Natural killer cell (primary cell): ENCODE data around the gene OR11L1. TPM values are rescaled to one million over a fixed set of nuclear protein-coding genes. Genes with fewer than 3 reads are reported as not detected.

Source experiments
- ATAC-seq, 3 donors: fragments of 150-1000 bp in 2 of 3; fragments of 200-7000 bp in 1 of 3; cut with Tn5 transposase; 1 replicate in 1 of 3; 2 replicates in 2 of 3; pipeline ENCODE4 v1.10.0; 2021; ENCODE audit warnings: mild to moderate bottlenecking in 2 of 3, moderate library complexity in 2 of 3
- DNase-seq, 2 donors: peaks; one replicate each; pipeline versions ENCODE4 v3.0.0 to v3.0.0-alpha.2; 2013 to 2021; ENCODE audit warnings: mixed read lengths in 1 of 2
- H3K27ac ChIP-seq: one replicate; pipeline ENCODE4 v1.5.1; 2013; ENCODE audit warnings: mild to moderate bottlenecking, low read length
- H3K27me3 ChIP-seq: one replicate; pipeline ENCODE4 v1.6.1; 2013; ENCODE audit warnings: low read length; ENCODE audit not compliant: control insufficient read depth, insufficient read depth
- H3K36me3 ChIP-seq: one replicate; pipeline ENCODE4 v1.6.1; 2013; ENCODE audit warnings: low read length; ENCODE audit not compliant: control insufficient read depth, insufficient read depth
- H3K4me1 ChIP-seq: one replicate; pipeline ENCODE4 v1.6.1; 2013; ENCODE audit warnings: low read length; ENCODE audit not compliant: control insufficient read depth, insufficient read depth
- H3K4me3 ChIP-seq: one replicate; pipeline ENCODE4 v1.5.1; 2013; ENCODE audit warnings: low read length
- H3K9me3 ChIP-seq: one replicate; pipeline ENCODE4 v1.6.1; 2013; ENCODE audit warnings: low read length; ENCODE audit not compliant: control insufficient read depth, insufficient read depth
- H3K27ac Mint-ChIP-seq, 2 donors: one replicate each; pipeline ENCODE4 v1.8.0; 2022; ENCODE audit warnings: mild to moderate bottlenecking in 2 of 2, mixed read lengths in 2 of 2, moderate library complexity in 1 of 2
- H3K27me3 Mint-ChIP-seq, 2 donors: one replicate each; pipeline ENCODE4 v1.8.0; 2022; ENCODE audit warnings: low read depth in 2 of 2, mixed read lengths in 2 of 2
- H3K36me3 Mint-ChIP-seq: one replicate; pipeline ENCODE4 v1.8.0; 2022; ENCODE audit warnings: mixed read lengths
- H3K4me1 Mint-ChIP-seq, 2 donors: one replicate each; pipeline ENCODE4 v1.8.0; 2022; ENCODE audit warnings: mixed read lengths in 2 of 2
- H3K4me3 Mint-ChIP-seq: one replicate; pipeline ENCODE4 v1.8.0; 2022; ENCODE audit warnings: mild to moderate bottlenecking, moderate library complexity, mixed read lengths
- H3K9me3 Mint-ChIP-seq, 2 donors: one replicate each; pipeline ENCODE4 v1.8.0; 2022; ENCODE audit warnings: mixed read lengths in 2 of 2
- CTCF ChIP-seq: fragments of 200-600 bp; IDR thresholded peaks from one replicate; pipeline ENCODE4 v1.8.0; 2022; ENCODE audit warnings: antibody characterized with exemption
- WGBS: methylation state at CpG from one replicate; pipeline ENCODE4 v1.1.7; 2013; ENCODE audit warnings: missing lambda C conversion rate; ENCODE audit not compliant: insufficient coverage; 5-methylcytosine and 5-hydroxymethylcytosine counted together
- intact Hi-C: fragments of 100-400 bp; cut with micrococcal nuclease; formaldehyde crosslinking; loops from one replicate; pipeline ENCODE4 v1.14.2; 2022
- total RNA-seq, 4 donors: library from RNA; stranded (reverse); fragments of 120-200 nt in 1 of 4; gene quantifications; one replicate each; pipeline versions ENCODE4 v1.2.3 to v1.2.4, GENCODE V29; 2013 to 2022

The OR11L1 gene
- total RNA-seq, 3 donors from 2014 or later (not counting 1 experiment from before 2014, with no cell fraction given): not detected

- H3K27ac ChIP-seq: no peak overlapping the region
- DNase-seq (no peak), ATAC-seq (no peak)
- Mint-ChIP-seq H3K4me3 (no peak overlapping the region), H3K9me3 (peaks cover 0 to 2% of the 10 kb centered on the region in 2 donors), H3K27me3 (no peaks in the 10 kb centered on the region), H3K36me3 (no peaks in the 10 kb centered on the region), H3K27ac (no peak overlapping the region), H3K4me1 (no peaks in the 10 kb centered on the region)
- 96% methylated on average over 8 of the region's 13 CpGs for whole genome bisulfite sequencing
- no peaks in the 10 kb centered on the region for H3K36me3 ChIP-seq
- no peaks in the 10 kb centered on the region for H3K4me1 ChIP-seq
- H3K4me3 ChIP-seq: no peak overlapping the region
- TF ChIP-seq CTCF: no peak
- H3K27me3 ChIP-seq: no peaks in the 10 kb centered on the region
- no peaks in the 10 kb centered on the region for H3K9me3 ChIP-seq
- intact Hi-C loops: no loop called here
Measured at GRCh38 chr1:247825362-247825761, 16.3 kb downstream of the OR11L1 start.

- intact Hi-C loops: no loop called here
- H3K27ac Mint-ChIP-seq: no peak within 1 kb of the TSS
- no peaks in the 10 kb centered on the region for H3K4me1 ChIP-seq
- H3K27me3 ChIP-seq: no peaks in the 10 kb centered on the region
- H3K27ac ChIP-seq: no peak within 1 kb of the TSS
- peaks cover 0 to 2% of the 10 kb centered on the region in 2 donors for H3K9me3 Mint-ChIP-seq
- H3K4me3 ChIP-seq: no peak within 1 kb of the TSS
- DNase-seq (no peak), ATAC-seq (no peak)
- TF ChIP-seq CTCF: no peak
- H3K4me1 Mint-ChIP-seq: no peaks in the 10 kb centered on the region
- H3K4me3 Mint-ChIP-seq: no peak within 1 kb of the TSS
- 85% methylated on average over 6 of the region's 6 CpGs for WGBS
- H3K27me3 Mint-ChIP-seq: no peaks in the 10 kb centered on the region
- no peaks in the 10 kb centered on the region for H3K36me3 ChIP-seq
- no peaks in the 10 kb centered on the region for H3K36me3 Mint-ChIP-seq
- no peaks in the 10 kb centered on the region for H3K9me3 ChIP-seq
Measured at GRCh38 chr1:247824023-247824422, 17.7 kb downstream of the OR11L1 start, which contains the start of gene OR14A16. TSS of gene OR14A16 (minus strand) at chr1:247824119. CDS start at chr1:247815729, 8,390 bp downstream.

- no CpG with 5 or more reads among the region's 2 CpGs for WGBS
- no peak for DNase-seq
Measured at GRCh38 chr1:247822060-247822459, 19.6 kb downstream of the OR11L1 start.

More at GRCh38 chr1:247822060-247822459, 19.6 kb downstream of the OR11L1 start:
- Histone ChIP-seq H3K27ac (no peak overlapping the region), H3K4me1 (no peaks in the 10 kb centered on the region), H3K4me3 (no peak overlapping the region), H3K9me3 (no peaks in the 10 kb centered on the region), H3K27me3 (no peaks in the 10 kb centered on the region), H3K36me3 (no peaks in the 10 kb centered on the region)
- Mint-ChIP-seq H3K4me1 (no peaks in the 10 kb centered on the region), H3K27ac (no peak overlapping the region), H3K27me3 (no peaks in the 10 kb centered on the region), H3K9me3 (peaks cover 0 to 2% of the 10 kb centered on the region in 2 donors), H3K4me3 (no peak overlapping the region), H3K36me3 (no peaks in the 10 kb centered on the region)
- no peak for ATAC-seq
- no peak for TF ChIP-seq CTCF
- intact Hi-C loops: no loop called here
